ENCODE results near the gene ARAP2.

DNA sequence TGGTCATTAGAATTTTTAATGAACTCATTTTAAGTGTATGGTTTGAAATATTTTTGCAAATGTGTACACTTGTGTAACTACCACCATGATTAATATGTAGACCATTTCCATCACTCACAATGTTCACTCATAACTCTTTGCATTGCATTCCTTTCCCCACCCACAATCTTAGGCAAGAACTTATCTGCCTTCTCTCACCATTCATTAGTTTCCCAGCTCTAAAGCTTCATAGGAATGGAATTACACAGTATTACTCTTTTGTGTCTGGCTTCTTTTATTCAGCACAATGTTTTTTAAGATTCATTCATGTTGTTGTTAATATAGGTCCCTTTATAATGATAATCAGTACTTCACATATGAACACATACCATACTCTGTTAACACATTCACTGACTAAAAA is 106.1 kb downstream of the ARAP2 start:
- TF ChIP-seq CTCF (conservative IDR thresholded peaks at IDR 0.05) = no peak
- TF ChIP-seq EZH2 (IDR thresholded peaks at IDR 0.05; ENCODE audit: low read depth) = no peak

Data from PC-9 (cell line).